HepG2 (cell line): ENCODE measurements around the gene SEPTIN2. TPM values are rescaled to one million over a fixed set of nuclear protein-coding genes. Genes with fewer than 3 reads are reported as not detected.

Experiments
- CBX5 ChIP-seq: sonication (generic); formaldehyde crosslinking; IDR thresholded peaks from 2 replicates; pipeline ENCODE4 v1.4.0; 2020; ENCODE audit warnings: missing genetic modification reagents, borderline replicate concordance
- EHMT2 ChIP-seq: fragments of 200-600 bp; sonication (generic); IDR thresholded peaks from 2 replicates; pipeline ENCODE4 v1.7.0; 2017; ENCODE audit warnings: antibody characterized with exemption, low read depth, low read length, borderline replicate concordance
- PHF21A ChIP-seq: sonication (generic); formaldehyde crosslinking; IDR thresholded peaks from 2 replicates; pipeline ENCODE4 v1.5.0; 2020; ENCODE audit warnings: mild to moderate bottlenecking, missing genetic modification reagents
- RBM39 ChIP-seq: fragments of 200-400 bp; formaldehyde crosslinking; IDR thresholded peaks from one replicate; pipeline ENCODE4 v1.6.1; 2018; ENCODE audit warnings: antibody characterized with exemption, mild to moderate bottlenecking, low read depth, low read length; ENCODE audit not compliant: poor library complexity, severe bottlenecking
- SIX4 ChIP-seq: sonication (generic); formaldehyde crosslinking; IDR thresholded peaks from 2 replicates; pipeline ENCODE4 v1.4.0; 2020; ENCODE audit warnings: missing genetic modification reagents
- ZNF121 ChIP-seq: sonication (generic); formaldehyde crosslinking; IDR thresholded peaks from 2 replicates; pipeline ENCODE4 v1.5.0; 2020; ENCODE audit warnings: mild to moderate bottlenecking, missing genetic modification reagents
- ZNF282 ChIP-seq: fragments of 450-650 bp; IDR thresholded peaks from 2 replicates; pipeline ENCODE4 v1.6.1; 2018; ENCODE audit not compliant: partially characterized antibody
- ZNF296 ChIP-seq: sonication (generic); formaldehyde crosslinking; conservative IDR thresholded peaks from 2 replicates; pipeline ENCODE4 v1.5.0; 2020; ENCODE audit warnings: mild to moderate bottlenecking, missing genetic modification reagents
- ZNF431 ChIP-seq: sonication (generic); formaldehyde crosslinking; IDR thresholded peaks from 2 replicates; pipeline ENCODE4 v1.9.0; 2022; ENCODE audit warnings: missing genetic modification reagents, low read depth, mild to moderate bottlenecking, borderline replicate concordance
- ZNF501 ChIP-seq: sonication (generic); formaldehyde crosslinking; IDR thresholded peaks from 2 replicates; pipeline ENCODE4 v1.5.1; 2020; ENCODE audit warnings: mild to moderate bottlenecking, moderate library complexity, missing genetic modification reagents
- ZNF75D ChIP-seq: sonication (generic); formaldehyde crosslinking; IDR thresholded peaks from 2 replicates; pipeline ENCODE4 v1.8.1; 2023; ENCODE audit warnings: missing genetic modification reagents, mild to moderate bottlenecking, borderline replicate concordance
- polyA plus RNA-seq, 8 experiments: library from polyadenylated mRNA; depleted of rRNA in 3 of 8; stranded (reverse) in 7 of 8; unstranded in 1 of 8; fragments of >200 nt; fragmentation: Illumina TruSeq in 4 of 8; extraction: Trizol in 4 of 8; gene quantifications; 2 replicates each; pipeline versions ENCODE4 v1.2.1 to v1.2.3, GENCODE V29; 2011 to 2016; ENCODE audit warnings: low read depth in 4 of 8, missing spikeins in 1 of 8, mixed read lengths in 1 of 8; ENCODE audit not compliant: insufficient read depth in 1 of 8
- total RNA-seq, 5 experiments: library from RNA; depleted of rRNA; stranded (reverse); fragments of >200 nt; fragmentation: Illumina TruSeq; extraction: Trizol; gene quantifications; 2 replicates each; pipeline ENCODE4 v1.2.3, GENCODE V29; 2016; ENCODE audit warnings: low read depth in 1 of 5
- TF ChIP-seq, protein P1 (sequence below): sonication (generic); formaldehyde crosslinking; IDR thresholded peaks from 2 replicates; pipeline ENCODE4 v1.5.1; 2020; ENCODE audit warnings: missing genetic modification reagents, mild to moderate bottlenecking, borderline replicate concordance
- TF ChIP-seq, protein P2 (sequence below): sonication (generic); formaldehyde crosslinking; IDR thresholded peaks from 2 replicates; pipeline ENCODE4 v1.4.0; 2020; ENCODE audit warnings: mild to moderate bottlenecking, missing genetic modification reagents
- TF ChIP-seq, protein P3 (sequence below): sonication (generic); formaldehyde crosslinking; IDR thresholded peaks from 2 replicates; pipeline ENCODE4 v1.5.1; 2020; ENCODE audit warnings: mild to moderate bottlenecking, missing genetic modification reagents, moderate library complexity
- TF ChIP-seq, protein P4 (sequence below): sonication (generic); formaldehyde crosslinking; IDR thresholded peaks from 2 replicates; pipeline ENCODE4 v1.5.0; 2020; ENCODE audit warnings: mild to moderate bottlenecking, low read depth, missing genetic modification reagents, borderline replicate concordance
- TF ChIP-seq, protein P5 (sequence below): sonication (generic); formaldehyde crosslinking; IDR thresholded peaks from 2 replicates; pipeline ENCODE4 v1.5.0; 2020; ENCODE audit warnings: mild to moderate bottlenecking, missing genetic modification reagents

SEPTIN2 gene
- total and polyA plus RNA-seq, 2 of the 13 experiments (the other 11 are each of a cell fraction or from before 2014, with no cell fraction given): 493 to 733 TPM

DNA sequence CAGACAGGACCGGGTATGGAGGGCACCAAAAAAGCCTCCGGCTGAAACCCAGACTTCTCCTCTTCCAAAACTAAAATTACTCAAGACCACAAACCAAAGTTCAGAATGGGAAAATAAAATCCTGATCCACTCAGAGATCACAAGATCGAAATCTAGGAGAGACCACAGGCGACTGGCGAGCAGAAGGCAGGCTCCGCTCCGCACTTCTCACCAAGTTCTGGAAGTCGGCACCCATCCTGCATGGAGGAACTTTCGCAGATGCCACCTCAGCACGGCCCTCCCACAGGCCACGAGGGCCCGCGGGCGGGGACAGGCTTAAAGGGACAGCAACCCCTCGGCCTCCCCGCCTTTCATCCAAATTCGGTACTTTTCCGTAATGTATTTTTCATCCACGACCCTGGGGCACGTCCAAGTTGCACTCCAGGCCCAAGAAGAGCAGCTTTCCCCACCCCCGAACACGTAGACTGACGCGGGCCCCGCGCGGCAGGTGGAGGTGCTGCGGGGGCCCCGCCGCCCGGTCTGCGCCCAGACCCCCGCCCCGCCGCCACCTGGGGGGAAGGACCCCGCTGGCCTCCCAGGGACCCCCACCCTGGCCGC is 43.9 kb upstream of the SEPTIN2 start (continued):
- TF ChIP-seq, protein P1, sequence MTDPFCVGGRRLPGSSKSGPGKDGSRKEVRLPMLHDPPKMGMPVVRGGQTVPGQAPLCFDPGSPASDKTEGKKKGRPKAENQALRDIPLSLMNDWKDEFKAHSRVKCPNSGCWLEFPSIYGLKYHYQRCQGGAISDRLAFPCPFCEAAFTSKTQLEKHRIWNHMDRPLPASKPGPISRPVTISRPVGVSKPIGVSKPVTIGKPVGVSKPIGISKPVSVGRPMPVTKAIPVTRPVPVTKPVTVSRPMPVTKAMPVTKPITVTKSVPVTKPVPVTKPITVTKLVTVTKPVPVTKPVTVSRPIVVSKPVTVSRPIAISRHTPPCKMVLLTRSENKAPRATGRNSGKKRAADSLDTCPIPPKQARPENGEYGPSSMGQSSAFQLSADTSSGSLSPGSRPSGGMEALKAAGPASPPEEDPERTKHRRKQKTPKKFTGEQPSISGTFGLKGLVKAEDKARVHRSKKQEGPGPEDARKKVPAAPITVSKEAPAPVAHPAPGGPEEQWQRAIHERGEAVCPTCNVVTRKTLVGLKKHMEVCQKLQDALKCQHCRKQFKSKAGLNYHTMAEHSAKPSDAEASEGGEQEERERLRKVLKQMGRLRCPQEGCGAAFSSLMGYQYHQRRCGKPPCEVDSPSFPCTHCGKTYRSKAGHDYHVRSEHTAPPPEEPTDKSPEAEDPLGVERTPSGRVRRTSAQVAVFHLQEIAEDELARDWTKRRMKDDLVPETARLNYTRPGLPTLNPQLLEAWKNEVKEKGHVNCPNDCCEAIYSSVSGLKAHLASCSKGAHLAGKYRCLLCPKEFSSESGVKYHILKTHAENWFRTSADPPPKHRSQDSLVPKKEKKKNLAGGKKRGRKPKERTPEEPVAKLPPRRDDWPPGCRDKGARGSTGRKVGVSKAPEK (CRISPR knock-in tag): no peak
- TF ChIP-seq CBX5 (CRISPR knock-in tag) (peak; percentile 50; the same call in 1 of the 2 replicates), EHMT2 (no peak), RBM39 (no peak), ZNF501 (CRISPR knock-in tag) (peak; percentile 89), ZNF75D (CRISPR knock-in tag) (no peak), ZNF431 (CRISPR knock-in tag) (no peak), ZNF296 (0 out of 2 replicates have a peak, but pooled peaks have one; percentile 68), ZNF282 (no peak), PHF21A (CRISPR knock-in tag) (no peak), ZNF121 (no peak), SIX4 (CRISPR knock-in tag) (no peak)
- TF ChIP-seq, protein P2, sequence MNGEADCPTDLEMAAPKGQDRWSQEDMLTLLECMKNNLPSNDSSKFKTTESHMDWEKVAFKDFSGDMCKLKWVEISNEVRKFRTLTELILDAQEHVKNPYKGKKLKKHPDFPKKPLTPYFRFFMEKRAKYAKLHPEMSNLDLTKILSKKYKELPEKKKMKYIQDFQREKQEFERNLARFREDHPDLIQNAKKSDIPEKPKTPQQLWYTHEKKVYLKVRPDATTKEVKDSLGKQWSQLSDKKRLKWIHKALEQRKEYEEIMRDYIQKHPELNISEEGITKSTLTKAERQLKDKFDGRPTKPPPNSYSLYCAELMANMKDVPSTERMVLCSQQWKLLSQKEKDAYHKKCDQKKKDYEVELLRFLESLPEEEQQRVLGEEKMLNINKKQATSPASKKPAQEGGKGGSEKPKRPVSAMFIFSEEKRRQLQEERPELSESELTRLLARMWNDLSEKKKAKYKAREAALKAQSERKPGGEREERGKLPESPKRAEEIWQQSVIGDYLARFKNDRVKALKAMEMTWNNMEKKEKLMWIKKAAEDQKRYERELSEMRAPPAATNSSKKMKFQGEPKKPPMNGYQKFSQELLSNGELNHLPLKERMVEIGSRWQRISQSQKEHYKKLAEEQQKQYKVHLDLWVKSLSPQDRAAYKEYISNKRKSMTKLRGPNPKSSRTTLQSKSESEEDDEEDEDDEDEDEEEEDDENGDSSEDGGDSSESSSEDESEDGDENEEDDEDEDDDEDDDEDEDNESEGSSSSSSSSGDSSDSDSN: peak; percentile 46
- TF ChIP-seq, protein P3, sequence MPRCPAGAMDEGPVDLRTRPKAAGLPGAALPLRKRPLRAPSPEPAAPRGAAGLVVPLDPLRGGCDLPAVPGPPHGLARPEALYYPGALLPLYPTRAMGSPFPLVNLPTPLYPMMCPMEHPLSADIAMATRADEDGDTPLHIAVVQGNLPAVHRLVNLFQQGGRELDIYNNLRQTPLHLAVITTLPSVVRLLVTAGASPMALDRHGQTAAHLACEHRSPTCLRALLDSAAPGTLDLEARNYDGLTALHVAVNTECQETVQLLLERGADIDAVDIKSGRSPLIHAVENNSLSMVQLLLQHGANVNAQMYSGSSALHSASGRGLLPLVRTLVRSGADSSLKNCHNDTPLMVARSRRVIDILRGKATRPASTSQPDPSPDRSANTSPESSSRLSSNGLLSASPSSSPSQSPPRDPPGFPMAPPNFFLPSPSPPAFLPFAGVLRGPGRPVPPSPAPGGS (CRISPR knock-in tag): 0 out of 2 replicates have a peak, but pooled peaks have one; percentile 33
- TF ChIP-seq, protein P4, sequence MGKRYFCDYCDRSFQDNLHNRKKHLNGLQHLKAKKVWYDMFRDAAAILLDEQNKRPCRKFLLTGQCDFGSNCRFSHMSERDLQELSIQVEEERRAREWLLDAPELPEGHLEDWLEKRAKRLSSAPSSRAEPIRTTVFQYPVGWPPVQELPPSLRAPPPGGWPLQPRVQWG: no peak
- TF ChIP-seq, protein P5, sequence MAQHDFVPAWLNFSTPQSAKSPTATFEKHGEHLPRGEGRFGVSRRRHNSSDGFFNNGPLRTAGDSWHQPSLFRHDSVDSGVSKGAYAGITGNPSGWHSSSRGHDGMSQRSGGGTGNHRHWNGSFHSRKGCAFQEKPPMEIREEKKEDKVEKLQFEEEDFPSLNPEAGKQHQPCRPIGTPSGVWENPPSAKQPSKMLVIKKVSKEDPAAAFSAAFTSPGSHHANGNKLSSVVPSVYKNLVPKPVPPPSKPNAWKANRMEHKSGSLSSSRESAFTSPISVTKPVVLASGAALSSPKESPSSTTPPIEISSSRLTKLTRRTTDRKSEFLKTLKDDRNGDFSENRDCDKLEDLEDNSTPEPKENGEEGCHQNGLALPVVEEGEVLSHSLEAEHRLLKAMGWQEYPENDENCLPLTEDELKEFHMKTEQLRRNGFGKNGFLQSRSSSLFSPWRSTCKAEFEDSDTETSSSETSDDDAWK (CRISPR knock-in tag): no peak
